ENCODE measurements around the gene STX12.
"Not testable (repeated sequence)": the region's sequence is repeated elsewhere in the genome, so short reads cannot be mapped to it uniquely, and the experiment has no call there.

STX12 gene

GRCh38 chr1:27868932-27869718, 96.1 kb downstream of the STX12 start:
- H3K4me3 ChIP-seq (ENCODE audit: low read length): no peak overlapping the region
- no peak for DNase-seq (ENCODE audit: low read depth)
- TF ChIP-seq, protein P1, sequence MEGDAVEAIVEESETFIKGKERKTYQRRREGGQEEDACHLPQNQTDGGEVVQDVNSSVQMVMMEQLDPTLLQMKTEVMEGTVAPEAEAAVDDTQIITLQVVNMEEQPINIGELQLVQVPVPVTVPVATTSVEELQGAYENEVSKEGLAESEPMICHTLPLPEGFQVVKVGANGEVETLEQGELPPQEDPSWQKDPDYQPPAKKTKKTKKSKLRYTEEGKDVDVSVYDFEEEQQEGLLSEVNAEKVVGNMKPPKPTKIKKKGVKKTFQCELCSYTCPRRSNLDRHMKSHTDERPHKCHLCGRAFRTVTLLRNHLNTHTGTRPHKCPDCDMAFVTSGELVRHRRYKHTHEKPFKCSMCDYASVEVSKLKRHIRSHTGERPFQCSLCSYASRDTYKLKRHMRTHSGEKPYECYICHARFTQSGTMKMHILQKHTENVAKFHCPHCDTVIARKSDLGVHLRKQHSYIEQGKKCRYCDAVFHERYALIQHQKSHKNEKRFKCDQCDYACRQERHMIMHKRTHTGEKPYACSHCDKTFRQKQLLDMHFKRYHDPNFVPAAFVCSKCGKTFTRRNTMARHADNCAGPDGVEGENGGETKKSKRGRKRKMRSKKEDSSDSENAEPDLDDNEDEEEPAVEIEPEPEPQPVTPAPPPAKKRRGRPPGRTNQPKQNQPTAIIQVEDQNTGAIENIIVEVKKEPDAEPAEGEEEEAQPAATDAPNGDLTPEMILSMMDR (IDR thresholded peaks at IDR 0.05; ENCODE audit: insufficient read depth, low read depth, low read length, missing control alignments): no peak

DNA sequence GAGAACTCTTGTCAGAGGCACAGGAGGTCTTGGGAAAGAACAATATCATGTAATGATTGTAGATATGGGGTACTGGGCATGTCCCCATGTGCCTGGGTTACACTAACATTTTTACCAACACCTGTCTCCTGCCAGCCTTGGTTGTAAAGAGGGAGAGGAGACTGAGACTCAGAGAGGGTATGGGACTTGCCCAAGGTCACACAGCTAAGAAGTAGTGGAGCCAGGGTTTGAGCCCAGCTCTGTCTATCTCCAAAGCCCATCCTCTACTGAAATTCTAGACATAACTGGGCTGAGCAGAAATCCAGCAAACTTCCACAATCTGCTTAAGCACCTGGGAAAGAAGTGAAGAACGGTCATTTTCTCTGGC, 96.7 kb downstream of the STX12 start:
- DNase-seq (ENCODE audit: low read depth): no peak
- H3K4me3 ChIP-seq (ENCODE audit: low read length): no peak overlapping the region
- TF ChIP-seq, protein P1 (IDR thresholded peaks at IDR 0.05; ENCODE audit: insufficient read depth, low read depth, low read length, missing control alignments): no peak

DNA sequence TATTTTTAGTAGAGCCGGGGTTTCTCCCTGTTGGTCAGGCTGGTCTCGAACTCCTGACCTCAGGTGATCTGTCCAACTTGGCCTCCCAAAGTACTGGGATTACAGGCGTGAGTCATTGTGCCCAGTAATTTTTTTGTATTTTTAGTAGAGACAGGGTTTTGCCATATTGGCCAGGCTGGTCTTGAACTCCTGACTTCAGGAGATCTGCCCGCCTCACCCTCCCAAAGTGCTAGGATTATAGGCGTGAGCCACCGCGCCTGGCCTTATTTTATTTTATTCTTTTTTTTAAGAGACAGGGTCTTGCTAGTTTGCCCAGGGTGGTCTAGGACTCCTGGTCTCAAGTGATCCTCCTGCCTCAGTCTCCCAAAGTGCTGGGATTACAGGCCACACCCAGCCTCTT, 98.1 kb downstream of the STX12 start:
- DNase-seq (ENCODE audit: low read depth); H3K4me3 ChIP-seq (ENCODE audit: low read length): not testable (repeated sequence)

DNA sequence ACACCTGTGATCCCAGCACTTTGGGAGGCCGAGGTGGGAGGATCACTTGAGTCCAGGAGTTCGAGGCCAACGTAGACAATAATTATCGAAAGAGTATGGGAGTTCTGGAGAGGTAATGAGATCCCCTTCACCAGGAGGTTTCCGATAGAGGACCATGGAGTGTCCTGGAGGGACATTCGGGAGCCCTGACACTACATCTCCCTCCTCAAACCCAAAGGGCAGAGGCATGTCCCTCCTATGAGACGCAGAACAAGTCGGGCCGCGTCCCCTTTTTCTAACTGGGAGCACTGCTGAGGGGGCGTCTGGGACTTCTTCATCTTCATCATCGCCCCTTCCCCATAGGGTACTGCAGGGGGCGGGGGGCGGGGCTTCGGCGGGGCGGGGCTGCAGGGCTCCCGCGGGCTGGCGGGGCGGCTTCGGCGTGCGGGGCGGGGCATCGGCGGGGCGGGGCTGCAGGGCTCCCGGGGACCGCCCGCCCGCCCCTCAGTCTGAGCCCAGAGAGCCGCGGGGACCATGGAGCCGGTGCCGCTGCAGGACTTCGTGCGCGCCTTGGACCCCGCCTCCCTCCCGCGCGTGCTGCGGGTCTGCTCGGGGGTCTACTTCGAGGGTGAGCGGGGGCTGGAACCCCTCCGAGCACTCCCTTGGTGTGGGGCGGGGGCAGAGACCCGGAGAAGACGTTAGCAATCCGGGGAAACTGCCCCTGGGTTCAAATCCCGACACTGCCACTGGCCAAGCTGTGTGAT, 99.2 kb downstream of the STX12 start, which contains the start of gene THEMIS2:
Gene THEMIS2 (plus strand): TSS at position 486 of the 743 bp plus-strand sequence. CDS start 28 bp downstream, at position 514.
- peak within 1 kb of the TSS; percentile 61 for H3K4me3 ChIP-seq (ENCODE audit: low read length)
- TF ChIP-seq, protein P1 (IDR thresholded peaks at IDR 0.05; ENCODE audit: insufficient read depth, low read depth, low read length, missing control alignments): no peak
- peak; percentile 60 for DNase-seq (ENCODE audit: low read depth)

- DNase-seq (ENCODE audit: low read depth): peak; percentile 74
- peak overlapping the region; percentile 61 for H3K4me3 ChIP-seq (ENCODE audit: low read length)
- TF ChIP-seq, protein P1 (IDR thresholded peaks at IDR 0.05; ENCODE audit: insufficient read depth, low read depth, low read length, missing control alignments): no peak
Measured at GRCh38 chr1:27872802-27873551, 100.0 kb downstream of the STX12 start.

DNA sequence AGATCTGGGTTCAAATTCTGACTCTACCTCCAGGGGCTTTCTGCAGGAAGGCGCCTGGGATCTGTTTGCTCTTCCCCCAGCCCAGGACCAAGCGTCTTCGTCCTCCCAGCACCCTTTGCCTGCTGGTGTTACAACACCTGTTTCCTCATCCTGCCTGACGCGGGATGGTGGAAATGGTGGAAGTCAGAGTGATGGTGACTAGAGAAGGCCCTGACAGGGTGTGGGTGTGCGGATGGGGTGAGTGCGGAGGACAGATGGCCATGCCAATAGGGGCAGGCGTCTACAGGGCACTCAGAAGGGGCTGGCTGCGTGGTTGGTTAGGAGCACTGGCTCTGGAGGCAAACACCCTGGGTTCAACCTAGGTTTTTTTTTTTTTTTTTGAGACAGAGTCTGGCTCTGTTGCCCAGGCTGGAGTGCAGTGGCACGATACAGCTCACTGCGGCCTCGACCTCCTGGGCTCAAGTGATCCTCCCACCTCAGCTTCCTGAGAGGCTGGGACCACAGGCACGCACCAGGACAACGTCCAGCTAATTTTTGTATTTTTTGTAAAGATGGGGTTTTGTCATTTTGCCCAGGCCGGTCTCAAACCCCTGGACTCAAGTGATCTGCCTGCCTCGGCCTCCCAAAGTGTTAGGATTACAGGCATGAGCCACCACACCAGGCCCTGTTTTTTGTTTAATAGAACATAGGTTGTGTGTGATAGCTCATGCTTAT, 100.8 kb downstream of the STX12 start:
- TF ChIP-seq, protein P1 (IDR thresholded peaks at IDR 0.05; ENCODE audit: insufficient read depth, low read depth, low read length, missing control alignments): no peak
- no peak overlapping the region for H3K4me3 ChIP-seq (ENCODE audit: low read length)
- DNase-seq (ENCODE audit: low read depth): peak; percentile 23
